Transverse colon (tissue), 4 donors: ENCODE data around the gene HES7. TPM values are rescaled to one million over a fixed set of nuclear protein-coding genes. Genes with fewer than 3 reads are reported as not detected.

Experiments used
- DNase-seq: peaks from one replicate; pipeline ENCODE4 v3.0.0-alpha.2; 2019
- H3K27ac ChIP-seq, 4 donors: fragments of 200-600 bp; sonication (generic); 2 replicates each; pipeline ENCODE4 v1.5.1; 2016 to 2018; ENCODE audit warnings: inconsistent platforms in 4 of 4
- H3K27me3 ChIP-seq: fragments of 200-600 bp; sonication (generic); 2 replicates; pipeline ENCODE4 v1.5.1; 2017; ENCODE audit warnings: inconsistent platforms
- H3K36me3 ChIP-seq, 4 donors: fragments of 200-600 bp; sonication (generic); 2 replicates each; pipeline ENCODE4 v1.5.1; 2017 to 2019; ENCODE audit warnings: inconsistent platforms in 4 of 4
- H3K4me1 ChIP-seq, 4 donors: fragments of 200-600 bp; sonication (generic); 2 replicates each; pipeline ENCODE4 v1.5.1; 2017 to 2020; ENCODE audit warnings: inconsistent platforms in 4 of 4
- H3K4me3 ChIP-seq, 4 donors: fragments of 200-600 bp; sonication (generic); 1 replicate in 1 of 4; 2 replicates in 3 of 4; pipeline versions ENCODE4 v1.5.1 to v1.6.1; 2017 to 2019; ENCODE audit warnings: inconsistent platforms in 4 of 4
- H3K9me3 ChIP-seq, 2 donors: fragments of 200-600 bp; sonication (generic); 2 replicates each; pipeline ENCODE4 v1.5.1; 2017 to 2019; ENCODE audit warnings: inconsistent platforms in 2 of 2
- EP300 ChIP-seq: sonication (generic); formaldehyde crosslinking; IDR thresholded peaks from one replicate; pipeline ENCODE4 v1.6.1; 2017; ENCODE audit warnings: antibody characterized with exemption, low read depth
- POLR2A ChIP-seq: fragments of 450-650 bp; IDR thresholded peaks from one replicate; pipeline ENCODE4 v1.6.1; 2016; ENCODE audit warnings: antibody characterized with exemption, mild to moderate bottlenecking, moderate library complexity
- POLR2AphosphoS5 ChIP-seq, 3 donors: sonication (generic); formaldehyde crosslinking; IDR thresholded peaks; one replicate each; pipeline ENCODE4 v1.6.1; 2016; ENCODE audit warnings: antibody characterized with exemption in 3 of 3
- WGBS, 2 donors: methylation state at CpG; one replicate each; pipeline ENCODE4 v1.1.5; 2018; ENCODE audit warnings: low coverage in 1 of 2; 5-methylcytosine and 5-hydroxymethylcytosine counted together
- in situ Hi-C, 4 donors: fragments of 200-750 bp; cut with MboI; loops; one replicate each; pipeline versions ENCODE4 v1.15.0 to v1.15.1; 2017; ENCODE audit warnings: low sequenced_read_pairs in 3 of 4, low pct_ligation_motif_present in 1 of 4, low pct_unique_long_range_greater_than_20kb in 1 of 4
- intact Hi-C: fragments of 100-400 bp; cut with DNase I; formaldehyde crosslinking; loops from one replicate; pipeline ENCODE4 v1.15.1; 2023; ENCODE audit warnings: low total_unique reads
- total RNA-seq, 4 donors: library from RNA; depleted of rRNA; stranded (reverse); fragments of >200 nt; gene quantifications; one replicate each; pipeline ENCODE4 v1.1.0, GENCODE V29; 2016
- TF ChIP-seq, protein P1 (sequence below), 5 experiments: fragments of 200-600 bp in 3 of 5; fragments of 450-650 bp in 2 of 5; sonication (generic) in 3 of 5; IDR thresholded peaks; 1 replicate in 2 of 5; 2 replicates in 3 of 5; pipeline ENCODE4 v1.5.1; 2016 to 2017; ENCODE audit warnings: antibody characterized with exemption in 5 of 5, inconsistent platforms in 3 of 5, mild to moderate bottlenecking in 2 of 5, moderate library complexity in 1 of 5

HES7 gene
- total RNA-seq, 4 donors from 2014 or later = not detected

DNA sequence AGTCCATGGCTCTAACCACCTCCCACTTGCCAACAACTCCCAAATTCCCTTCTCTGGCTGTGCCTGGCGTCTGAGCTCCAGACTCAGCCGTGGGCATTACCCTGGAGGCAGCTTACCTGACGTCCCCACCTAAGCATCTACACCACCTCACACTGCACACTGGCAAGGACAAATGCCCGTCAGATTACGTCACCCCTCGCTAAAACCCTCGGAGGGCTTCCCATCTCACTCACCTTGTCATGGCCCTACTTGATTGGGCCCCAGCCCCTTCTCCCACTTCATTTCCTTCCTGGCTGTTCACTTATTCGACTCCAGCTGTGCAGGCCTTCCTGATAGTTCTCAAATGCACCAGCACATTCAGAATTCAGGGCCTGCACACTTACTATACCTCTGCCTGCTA is 19.0 kb downstream of the HES7 start:
- Histone ChIP-seq H3K27me3 (peaks cover 20% of the 10 kb centered on the region), H3K27ac (no peak overlapping the region), H3K4me3 (no peak overlapping the region), H3K4me1 (peaks cover 2 to 4% (median 3%) of the 10 kb centered on the region in 4 donors), H3K9me3 (no peaks in the 10 kb centered on the region), H3K36me3 (no peaks in the 10 kb centered on the region)
- no peak for DNase-seq
- intact Hi-C loops = no loop called here
- in situ Hi-C loops = no loop called here
- WGBS, 2 donors = 71 to 78% methylated on average over 5 to 8 of the region's 8 CpGs
- TF ChIP-seq EP300 (no peak), POLR2AphosphoS5 (IDR thresholded peaks at IDR 0.05) (no peak), POLR2A (no peak)
- TF ChIP-seq, protein P1, sequence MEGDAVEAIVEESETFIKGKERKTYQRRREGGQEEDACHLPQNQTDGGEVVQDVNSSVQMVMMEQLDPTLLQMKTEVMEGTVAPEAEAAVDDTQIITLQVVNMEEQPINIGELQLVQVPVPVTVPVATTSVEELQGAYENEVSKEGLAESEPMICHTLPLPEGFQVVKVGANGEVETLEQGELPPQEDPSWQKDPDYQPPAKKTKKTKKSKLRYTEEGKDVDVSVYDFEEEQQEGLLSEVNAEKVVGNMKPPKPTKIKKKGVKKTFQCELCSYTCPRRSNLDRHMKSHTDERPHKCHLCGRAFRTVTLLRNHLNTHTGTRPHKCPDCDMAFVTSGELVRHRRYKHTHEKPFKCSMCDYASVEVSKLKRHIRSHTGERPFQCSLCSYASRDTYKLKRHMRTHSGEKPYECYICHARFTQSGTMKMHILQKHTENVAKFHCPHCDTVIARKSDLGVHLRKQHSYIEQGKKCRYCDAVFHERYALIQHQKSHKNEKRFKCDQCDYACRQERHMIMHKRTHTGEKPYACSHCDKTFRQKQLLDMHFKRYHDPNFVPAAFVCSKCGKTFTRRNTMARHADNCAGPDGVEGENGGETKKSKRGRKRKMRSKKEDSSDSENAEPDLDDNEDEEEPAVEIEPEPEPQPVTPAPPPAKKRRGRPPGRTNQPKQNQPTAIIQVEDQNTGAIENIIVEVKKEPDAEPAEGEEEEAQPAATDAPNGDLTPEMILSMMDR (IDR thresholded peaks at IDR 0.05) = no peak

DNA sequence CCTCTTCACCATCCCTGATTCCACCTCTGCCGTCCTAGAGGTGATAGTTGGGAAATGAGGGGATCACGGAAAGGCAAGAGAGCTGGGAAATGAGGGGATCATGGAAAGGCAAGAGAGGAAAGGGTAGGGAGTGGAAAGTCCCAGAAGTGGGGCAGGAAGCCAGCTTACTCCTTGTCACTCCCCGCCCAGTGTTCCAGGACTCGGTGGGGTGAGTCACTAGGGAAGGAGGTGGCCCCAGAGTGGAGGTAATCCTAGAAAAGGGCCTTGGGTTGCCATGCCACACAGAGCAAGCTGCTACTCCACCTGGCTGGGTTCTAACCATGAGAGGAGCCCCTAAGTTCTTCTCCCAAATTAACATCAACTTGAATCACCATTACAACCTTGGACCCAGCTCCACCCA is 20.4 kb downstream of the HES7 start:
- Histone ChIP-seq H3K4me1 (no peaks in the 10 kb centered on the region), H3K9me3 (no peaks in the 10 kb centered on the region), H3K36me3 (no peaks in the 10 kb centered on the region), H3K4me3 (no peak overlapping the region), H3K27me3 (peaks cover 6% of the 10 kb centered on the region), H3K27ac (no peak overlapping the region)
- intact Hi-C loops (no loop called here), in situ Hi-C loops (no loop called here)
- TF ChIP-seq POLR2A = no peak
- no peak for TF ChIP-seq POLR2AphosphoS5 (IDR thresholded peaks at IDR 0.05)
- TF ChIP-seq, protein P1 (IDR thresholded peaks at IDR 0.05) = no peak
- TF ChIP-seq EP300 = no peak
- WGBS, 2 donors = 60 to 62% methylated on average over 1 to 4 of the region's 4 CpGs
- DNase-seq = no peak

DNA sequence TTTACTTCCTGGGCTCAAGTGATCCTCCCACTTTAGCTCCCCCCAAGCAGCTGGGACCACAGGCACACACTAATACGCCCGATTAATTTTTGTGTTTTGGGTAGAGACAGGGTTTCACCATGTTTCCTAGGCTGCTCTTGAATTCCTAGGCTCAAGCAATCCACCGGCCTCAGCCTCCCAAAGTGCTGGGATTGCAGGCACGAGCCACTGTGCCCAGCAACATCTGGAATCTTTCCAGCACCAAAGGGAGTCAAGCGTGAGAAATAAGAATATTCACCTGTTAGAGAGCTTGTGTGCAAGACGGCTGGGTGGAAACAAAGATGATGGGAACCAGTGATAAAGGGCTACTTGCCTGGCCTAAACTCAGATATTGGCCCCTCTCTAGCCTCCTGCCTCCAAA is 22.2 kb downstream of the HES7 start:
- Histone ChIP-seq H3K36me3 (no peaks in the 10 kb centered on the region), H3K27ac (no peak overlapping the region), H3K4me3 (no peak overlapping the region), H3K27me3 (no peaks in the 10 kb centered on the region), H3K4me1 (no peaks in the 10 kb centered on the region), H3K9me3 (no peaks in the 10 kb centered on the region)
- no peak for TF ChIP-seq POLR2AphosphoS5 (IDR thresholded peaks at IDR 0.05)
- no peak for TF ChIP-seq EP300
- TF ChIP-seq, protein P1 (IDR thresholded peaks at IDR 0.05) = no peak
- TF ChIP-seq POLR2A = no peak
- in situ Hi-C loops (no loop called here), intact Hi-C loops (no loop called here)
- WGBS, 2 donors = 76 to 83% methylated on average over 5 to 6 of the region's 6 CpGs
- DNase-seq = no peak

DNA sequence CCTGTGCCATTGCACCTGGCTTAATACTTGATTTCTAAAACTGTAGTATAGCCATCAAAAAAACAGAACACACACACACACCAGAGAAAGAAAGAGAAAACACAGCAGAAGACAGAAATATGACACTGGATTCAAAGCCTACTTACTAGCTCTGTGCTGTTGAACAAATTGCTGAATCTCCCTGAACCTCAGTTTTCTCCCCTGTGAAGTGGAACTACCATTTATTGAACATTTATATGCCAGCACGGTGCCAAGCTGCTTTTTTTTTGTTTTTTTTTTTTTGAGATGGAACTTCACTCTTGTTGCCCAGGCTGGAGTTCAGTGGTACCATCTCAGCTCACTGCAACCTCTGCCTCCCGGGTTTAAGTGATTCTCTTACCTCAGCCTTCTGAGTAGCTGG is 23.1 kb downstream of the HES7 start:
- H3K27ac ChIP-seq = no peak overlapping the region
- in situ Hi-C loops (no loop called here), intact Hi-C loops (no loop called here)
- TF ChIP-seq POLR2AphosphoS5 (IDR thresholded peaks at IDR 0.05) (no peak), POLR2A (no peak), EP300 (no peak)
- TF ChIP-seq, protein P1 (IDR thresholded peaks at IDR 0.05) = no peak
- H3K27me3 ChIP-seq = no peaks in the 10 kb centered on the region
- H3K4me3 ChIP-seq = no peak overlapping the region
- DNase-seq = no peak
- H3K4me1 ChIP-seq = no peaks in the 10 kb centered on the region
- H3K36me3 ChIP-seq = no peaks in the 10 kb centered on the region
- H3K9me3 ChIP-seq = no peaks in the 10 kb centered on the region
- 72 to 74% methylated on average over 2 of the region's 2 CpGs for WGBS, 2 donors
